ENCODE measurements around the gene MAP4.
"Not testable (repeated sequence)": the region's sequence is repeated elsewhere in the genome, so short reads cannot be mapped to it uniquely, and the experiment has no call there.

MAP4 gene

GRCh38 chr3:48013288-48013980, 2.8 kb downstream of the MAP4 start:
- no peak for FAIRE-seq

- FAIRE-seq = no peak
These were observed 3.6 kb downstream of the MAP4 start for GRCh38 chr3:48012659-48013058.

- FAIRE-seq = not testable (repeated sequence)
These were observed 8.2 kb downstream of the MAP4 start for GRCh38 chr3:48008066-48008465.

- FAIRE-seq = not testable (repeated sequence)
These were observed 8.9 kb downstream of the MAP4 start for GRCh38 chr3:48007361-48007760.

- FAIRE-seq = not testable (repeated sequence)
These were observed 9.4 kb downstream of the MAP4 start for GRCh38 chr3:48006794-48007193.

- no peak for FAIRE-seq
These were observed 11.5 kb downstream of the MAP4 start for GRCh38 chr3:48004694-48005093.

- FAIRE-seq = peak; percentile 92
These were observed 13.4 kb downstream of the MAP4 start for GRCh38 chr3:48002787-48003186.

GRCh38 chr3:48001991-48002390, 14.2 kb downstream of the MAP4 start:
- no peak for FAIRE-seq

- no peak for FAIRE-seq
These were observed 16.0 kb downstream of the MAP4 start for GRCh38 chr3:48000212-48000611.

GRCh38 chr3:47996440-47996839, 19.8 kb downstream of the MAP4 start:
- no peak for FAIRE-seq

GRCh38 chr3:47994180-47994579, 22.0 kb downstream of the MAP4 start:
- no peak for FAIRE-seq

GRCh38 chr3:47991341-47991740, 24.9 kb downstream of the MAP4 start:
- no peak for FAIRE-seq

GRCh38 chr3:47989981-47990440, 26.2 kb downstream of the MAP4 start:
- FAIRE-seq = peak; percentile 94

- no peak for FAIRE-seq
These were observed 30.8 kb downstream of the MAP4 start for GRCh38 chr3:47985381-47985780.

- FAIRE-seq = peak; percentile 92
These were observed 32.0 kb downstream of the MAP4 start for GRCh38 chr3:47984075-47984728.

GRCh38 chr3:47980795-47981194, 35.4 kb downstream of the MAP4 start:
- FAIRE-seq = no peak

GRCh38 chr3:47979070-47979469, 37.1 kb downstream of the MAP4 start:
- FAIRE-seq = no peak

- no peak for FAIRE-seq
These were observed 37.8 kb downstream of the MAP4 start for GRCh38 chr3:47978386-47978785.

GRCh38 chr3:47976135-47976732, 40.0 kb downstream of the MAP4 start:
- no peak for FAIRE-seq

- no peak for FAIRE-seq
These were observed 41.2 kb downstream of the MAP4 start for GRCh38 chr3:47974974-47975470.

GRCh38 chr3:47971081-47971480, 45.1 kb downstream of the MAP4 start:
- FAIRE-seq = no peak

GRCh38 chr3:47964740-47965139, 51.5 kb downstream of the MAP4 start:
- FAIRE-seq = no peak

- no peak for FAIRE-seq
These were observed 54.2 kb downstream of the MAP4 start for GRCh38 chr3:47961815-47962606.
